Measurements from ENCODE around the gene LPIN3. TPM values are rescaled to one million over a fixed set of nuclear protein-coding genes. Genes with fewer than 3 reads are reported as not detected.
A peak's percentile ranks its signal among the peaks of the same experiment; 100 is the strongest.

The LPIN3 gene
- total RNA-seq, 6 experiments from 2014 or later, result 11.9 to 14.2 (median 13.2) TPM

GRCh38 chr20:41339957-41340326 is 679 bp upstream of the LPIN3 start:
- peak; percentile 65 for DNase-seq
- H3K27me3 Mint-ChIP-seq (ENCODE audit: insufficient read depth), result no peaks in the 10 kb centered on the region
- H3K9me3 Mint-ChIP-seq, result no peaks in the 10 kb centered on the region
- peak overlapping the region; percentile 78 for H3K27ac Mint-ChIP-seq
- H3K36me3 Mint-ChIP-seq (ENCODE audit: low read depth), result no peaks in the 10 kb centered on the region
- H3K4me3 Mint-ChIP-seq, result peak overlapping the region; percentile 87
- H3K4me1 Mint-ChIP-seq (ENCODE audit: low read depth), result peaks cover 29% of the 10 kb centered on the region
- TF ChIP-seq CTCF (IDR thresholded peaks at IDR 0.05), result peak; percentile 100

- H3K9me3 Mint-ChIP-seq, result no peaks in the 10 kb centered on the region
- H3K27ac Mint-ChIP-seq, result peak overlapping the region; percentile 3; the same call in 1 of the 2 replicates
- H3K27me3 Mint-ChIP-seq (ENCODE audit: insufficient read depth), result no peaks in the 10 kb centered on the region
Measured at GRCh38 chr20:41342474-41343464, 2.1 kb downstream of the LPIN3 start.

GRCh38 chr20:41344477-41344876 is 3.9 kb downstream of the LPIN3 start:
- H3K4me3 Mint-ChIP-seq, result no peak overlapping the region
- no peak for DNase-seq
- H3K27me3 Mint-ChIP-seq (ENCODE audit: insufficient read depth), result no peaks in the 10 kb centered on the region
- peaks cover 32% of the 10 kb centered on the region for H3K4me1 Mint-ChIP-seq (ENCODE audit: low read depth)
- no peak overlapping the region for H3K27ac Mint-ChIP-seq
- TF ChIP-seq CTCF (IDR thresholded peaks at IDR 0.05), result no peak
- H3K36me3 Mint-ChIP-seq (ENCODE audit: low read depth), result peaks cover 4% of the 10 kb centered on the region
- no peaks in the 10 kb centered on the region for H3K9me3 Mint-ChIP-seq

More at GRCh38 chr20:41342474-41343464, 2.1 kb downstream of the LPIN3 start:
- peak overlapping the region; percentile 14; the same call in 1 of the 2 replicates for H3K4me3 Mint-ChIP-seq
- peaks cover under 1% of the 10 kb centered on the region for H3K36me3 Mint-ChIP-seq (ENCODE audit: low read depth)
- no peak for TF ChIP-seq CTCF (IDR thresholded peaks at IDR 0.05)
- DNase-seq, result no peak
- H3K4me1 Mint-ChIP-seq (ENCODE audit: low read depth), result peaks cover 31% of the 10 kb centered on the region

GRCh38 chr20:41344938-41345728 is 4.5 kb downstream of the LPIN3 start:
- no peaks in the 10 kb centered on the region for H3K9me3 Mint-ChIP-seq
- no peak overlapping the region for H3K4me3 Mint-ChIP-seq
- H3K4me1 Mint-ChIP-seq (ENCODE audit: low read depth), result peaks cover 25% of the 10 kb centered on the region
- H3K27ac Mint-ChIP-seq, result no peak overlapping the region
- DNase-seq, result no peak
- no peak for TF ChIP-seq CTCF (IDR thresholded peaks at IDR 0.05)
- H3K27me3 Mint-ChIP-seq (ENCODE audit: insufficient read depth), result no peaks in the 10 kb centered on the region
- peaks cover 4% of the 10 kb centered on the region for H3K36me3 Mint-ChIP-seq (ENCODE audit: low read depth)

GRCh38 chr20:41345729-41346067 is 5.1 kb downstream of the LPIN3 start:
- Mint-ChIP-seq H3K27me3 (ENCODE audit: insufficient read depth) (no peaks in the 10 kb centered on the region), H3K9me3 (no peaks in the 10 kb centered on the region), H3K36me3 (ENCODE audit: low read depth) (peaks cover 9% of the 10 kb centered on the region), H3K27ac (no peak overlapping the region), H3K4me1 (ENCODE audit: low read depth) (peaks cover 21% of the 10 kb centered on the region), H3K4me3 (no peak overlapping the region)
- no peak for DNase-seq
- TF ChIP-seq CTCF (IDR thresholded peaks at IDR 0.05), result no peak

All from HFFc6 (cell line).